A673 (cell line): ENCODE results near the gene UBL5.

Source experiments
- EZH2 ChIP-seq: fragments of 200-600 bp; sonication (generic); IDR thresholded peaks from 2 replicates; pipeline ENCODE4 v1.6.1; 2017; ENCODE audit warnings: borderline replicate concordance, low read depth, mild to moderate bottlenecking, mixed read lengths, antibody characterized with exemption, low read length; ENCODE audit not compliant: poor library complexity, severe bottlenecking
- TF ChIP-seq, protein P1 (sequence below): fragments of 300-800, 200-600 bp; sonication (generic); conservative IDR thresholded peaks from 2 replicates; pipeline ENCODE4 v1.5.1; 2017; ENCODE audit warnings: low read depth, mild to moderate bottlenecking, antibody characterized with exemption, low read length, moderate library complexity, mixed read lengths

GRCh38 chr19:9797871-9798270, 29.8 kb upstream of the UBL5 start:
- TF ChIP-seq, protein P1, sequence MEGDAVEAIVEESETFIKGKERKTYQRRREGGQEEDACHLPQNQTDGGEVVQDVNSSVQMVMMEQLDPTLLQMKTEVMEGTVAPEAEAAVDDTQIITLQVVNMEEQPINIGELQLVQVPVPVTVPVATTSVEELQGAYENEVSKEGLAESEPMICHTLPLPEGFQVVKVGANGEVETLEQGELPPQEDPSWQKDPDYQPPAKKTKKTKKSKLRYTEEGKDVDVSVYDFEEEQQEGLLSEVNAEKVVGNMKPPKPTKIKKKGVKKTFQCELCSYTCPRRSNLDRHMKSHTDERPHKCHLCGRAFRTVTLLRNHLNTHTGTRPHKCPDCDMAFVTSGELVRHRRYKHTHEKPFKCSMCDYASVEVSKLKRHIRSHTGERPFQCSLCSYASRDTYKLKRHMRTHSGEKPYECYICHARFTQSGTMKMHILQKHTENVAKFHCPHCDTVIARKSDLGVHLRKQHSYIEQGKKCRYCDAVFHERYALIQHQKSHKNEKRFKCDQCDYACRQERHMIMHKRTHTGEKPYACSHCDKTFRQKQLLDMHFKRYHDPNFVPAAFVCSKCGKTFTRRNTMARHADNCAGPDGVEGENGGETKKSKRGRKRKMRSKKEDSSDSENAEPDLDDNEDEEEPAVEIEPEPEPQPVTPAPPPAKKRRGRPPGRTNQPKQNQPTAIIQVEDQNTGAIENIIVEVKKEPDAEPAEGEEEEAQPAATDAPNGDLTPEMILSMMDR = no peak
- no peak for TF ChIP-seq EZH2
